NCI-H1092 treated with DMSO at 0.1 percent for 48 hours (cell line): ENCODE results near the gene RITA1.
A peak's percentile ranks its signal among the peaks of the same experiment; 100 is the strongest.
"Not testable (repeated sequence)": the region's sequence is repeated elsewhere in the genome, so short reads cannot be mapped to it uniquely, and the experiment has no call there.

Experiments used
- DNase-seq: peaks from one replicate; lab custom pipeline; 2025; lab: John Stamatoyannopoulos, UW

RITA1 gene

GRCh38 chr12:113185180-113186032 lies at the start of gene RITA1, which contains the start of gene DDX54:
RITA1 (plus strand) TSS chr12:113185721; CDS start chr12:113186747, 1,026 bp downstream.
DDX54 (minus strand) TSS chr12:113185478; CDS start chr12:113185451, 27 bp downstream.
- DNase-seq: peak; percentile 81

GRCh38 chr12:113136128-113136989 lies 49.2 kb upstream of the RITA1 start:
- no peak for DNase-seq

- no peak for DNase-seq
Measured at GRCh38 chr12:113136990-113137511, 48.5 kb upstream of the RITA1 start.

- DNase-seq: no peak
Measured at GRCh38 chr12:113137861-113138783, 47.4 kb upstream of the RITA1 start.

GRCh38 chr12:113138826-113139225 lies 46.7 kb upstream of the RITA1 start:
- DNase-seq: no peak

- DNase-seq: no peak
Measured at GRCh38 chr12:113140706-113141105, 44.8 kb upstream of the RITA1 start.

GRCh38 chr12:113141716-113142115 lies 43.8 kb upstream of the RITA1 start:
- DNase-seq: not testable (repeated sequence)

GRCh38 chr12:113142173-113142885 lies 43.2 kb upstream of the RITA1 start:
- DNase-seq: peak; percentile 9

- no peak for DNase-seq
Measured at GRCh38 chr12:113142886-113143332, 42.6 kb upstream of the RITA1 start.

GRCh38 chr12:113143959-113144358 lies 41.6 kb upstream of the RITA1 start:
- no peak for DNase-seq

- DNase-seq: no peak
Measured at GRCh38 chr12:113144806-113145205, 40.7 kb upstream of the RITA1 start.

GRCh38 chr12:113145720-113146551 lies 39.6 kb upstream of the RITA1 start:
- DNase-seq: no peak

GRCh38 chr12:113146999-113147398 lies 38.5 kb upstream of the RITA1 start:
- no peak for DNase-seq

GRCh38 chr12:113149361-113150150 lies 36.0 kb upstream of the RITA1 start, which contains the start of gene CFAP73:
CFAP73 (plus strand) TSS chr12:113149724; CDS start chr12:113149858, 134 bp downstream.
- peak; percentile 19 for DNase-seq

- no peak for DNase-seq
Measured at GRCh38 chr12:113151655-113152054, 33.9 kb upstream of the RITA1 start.

GRCh38 chr12:113152196-113152834 lies 33.2 kb upstream of the RITA1 start:
- no peak for DNase-seq

GRCh38 chr12:113152835-113153814 lies 32.4 kb upstream of the RITA1 start:
- DNase-seq: peak; percentile 73
